ENCODE data around the gene NIPAL1.

- TF ChIP-seq CTCF (IDR thresholded peaks at IDR 0.05) (no peak), POLR2A (IDR thresholded peaks at IDR 0.05) (no peak), EP300 (IDR thresholded peaks at IDR 0.05) (no peak)
Measured at GRCh38 chr4:48064349-48064748, 47.8 kb downstream of the NIPAL1 start.

Measured in tibial nerve (tissue), 4 donors.